ENCODE measurements around the gene PPFIBP1.
"Not testable (repeated sequence)": the region's sequence is repeated elsewhere in the genome, so short reads cannot be mapped to it uniquely, and the experiment has no call there.

The PPFIBP1 gene

DNA sequence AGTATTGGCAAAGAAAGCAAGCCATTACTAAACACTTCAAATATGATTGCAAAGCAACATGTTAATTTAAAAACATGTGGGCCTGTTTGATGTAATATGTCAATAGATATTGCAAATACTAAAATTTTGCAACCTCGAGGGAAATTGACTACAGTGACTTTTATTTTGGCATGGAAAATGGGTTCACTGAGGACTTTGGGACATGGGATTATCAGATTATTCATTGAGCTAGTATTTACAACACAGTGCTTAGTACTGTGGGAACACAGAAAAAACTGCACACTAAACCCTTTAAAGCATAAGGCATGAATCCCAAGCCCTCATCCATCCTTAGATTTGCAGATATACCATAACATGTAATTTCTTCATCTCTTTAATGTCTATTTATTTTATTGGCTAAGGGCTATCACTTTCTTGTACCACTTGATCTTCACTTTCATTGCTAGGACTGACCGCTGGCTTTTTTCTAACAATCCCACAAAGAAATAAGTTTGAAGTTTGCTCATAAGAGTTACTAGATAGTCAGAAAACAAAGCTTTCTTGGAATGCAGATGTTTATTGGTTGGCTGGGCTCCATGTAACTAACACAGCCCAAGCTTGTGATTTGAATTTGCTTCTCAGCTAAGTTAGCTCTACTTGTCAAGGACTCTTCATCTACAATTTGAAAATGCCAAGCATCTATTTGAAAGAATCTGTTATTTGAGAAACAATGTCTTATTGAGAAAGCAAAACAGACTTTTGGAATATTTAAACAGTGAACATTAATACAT, 48.7 kb downstream of the PPFIBP1 start:
- no peak for DNase-seq

DNA sequence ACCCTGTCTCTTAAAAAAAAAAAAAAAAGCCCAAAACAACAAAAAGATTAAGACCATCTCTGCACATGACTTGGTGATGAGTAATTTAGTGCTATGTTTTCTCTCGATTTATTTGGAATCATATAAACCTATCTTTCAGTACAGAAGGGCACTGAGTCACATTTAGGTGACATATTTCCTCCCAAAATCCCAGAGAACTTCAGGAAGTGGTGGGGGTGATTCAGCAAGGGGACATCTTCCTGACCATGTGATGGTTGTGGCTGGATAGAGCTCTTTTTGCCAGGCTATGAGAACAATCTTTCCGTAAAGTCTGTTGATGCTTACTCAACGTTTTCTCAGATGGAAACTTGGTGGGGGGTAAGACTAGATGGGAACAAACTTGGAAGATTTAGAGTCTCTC, 50.0 kb downstream of the PPFIBP1 start:
- peak; percentile 72 for DNase-seq

DNA sequence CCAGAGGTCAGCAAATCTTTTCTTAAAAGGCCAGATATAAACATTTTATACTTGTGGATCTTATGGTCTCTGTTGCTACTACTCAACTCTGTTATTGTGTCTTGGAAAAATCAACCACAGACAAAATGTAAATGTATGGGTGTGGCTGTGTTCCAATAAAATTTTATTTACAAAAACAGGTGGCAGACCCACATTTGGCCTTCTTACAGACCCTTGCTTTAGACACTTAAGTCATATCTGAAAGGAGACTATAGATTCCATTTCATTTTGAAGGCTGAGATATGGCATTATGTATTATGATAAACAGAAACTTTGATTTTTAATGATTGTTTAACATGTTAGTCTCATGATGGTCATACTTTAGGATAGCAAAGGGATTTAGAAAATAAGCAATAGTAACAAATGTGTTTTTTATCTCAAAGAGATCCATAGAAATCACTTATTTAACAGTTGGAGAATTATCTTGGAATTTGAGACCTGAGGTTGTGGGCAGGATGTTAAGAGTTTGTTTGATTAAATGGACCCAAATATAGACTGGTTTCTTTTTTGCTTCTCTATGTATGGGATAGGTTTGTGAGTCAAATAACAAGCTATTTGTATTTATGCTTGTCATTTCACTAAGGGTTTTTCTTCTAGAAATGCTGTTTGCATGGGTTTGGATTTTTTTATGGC, 51.2 kb downstream of the PPFIBP1 start:
- DNase-seq: no peak

DNA sequence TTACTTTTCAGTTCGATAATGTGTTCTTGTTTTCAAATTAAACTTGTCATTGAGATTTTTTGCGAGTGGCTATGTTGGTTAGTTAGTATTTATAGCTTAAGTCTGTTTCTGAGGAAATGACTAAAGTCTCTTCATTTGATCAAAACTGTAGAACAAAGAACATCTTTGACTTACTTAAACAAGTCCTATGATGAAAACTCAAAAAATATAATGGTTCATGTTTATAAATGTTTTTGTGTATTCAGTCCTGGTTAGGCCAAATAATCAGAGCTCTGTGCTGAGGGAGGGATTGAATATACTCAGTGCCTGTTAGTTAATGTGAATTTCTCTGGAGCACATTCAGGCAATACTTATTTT, 51.7 kb downstream of the PPFIBP1 start:
- no peak for DNase-seq

DNA sequence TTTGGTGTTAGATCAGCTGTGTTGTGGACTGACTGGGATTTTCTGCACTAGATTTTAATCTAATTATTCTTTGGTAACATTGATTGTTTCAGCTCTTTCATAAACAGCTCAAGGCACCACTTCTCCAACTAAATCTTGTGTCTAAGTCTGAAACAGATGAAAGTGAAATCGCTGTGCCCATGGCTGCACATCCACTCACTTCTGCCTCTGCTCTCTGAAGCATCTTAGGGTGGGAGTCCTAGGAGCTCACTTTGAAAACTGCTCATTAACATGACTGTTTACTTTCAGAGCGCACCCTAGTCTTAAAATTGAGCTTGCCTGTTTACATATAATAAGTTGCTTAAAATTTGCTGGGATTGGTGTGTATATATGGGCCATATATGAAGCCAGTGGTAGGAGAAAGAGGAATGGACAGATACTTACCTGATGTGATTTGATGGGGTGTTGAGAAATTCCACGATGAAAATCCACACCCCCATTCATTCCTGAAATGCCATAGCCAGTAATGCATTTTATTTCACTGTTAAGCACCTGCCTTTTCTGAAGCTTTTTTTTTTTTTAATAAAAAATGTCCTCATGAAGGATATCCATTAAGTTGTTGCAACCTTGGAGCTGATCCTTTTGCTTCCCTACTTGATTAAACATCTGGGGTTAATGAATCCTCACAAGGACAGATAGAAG, 52.8 kb downstream of the PPFIBP1 start:
- no peak for DNase-seq

DNA sequence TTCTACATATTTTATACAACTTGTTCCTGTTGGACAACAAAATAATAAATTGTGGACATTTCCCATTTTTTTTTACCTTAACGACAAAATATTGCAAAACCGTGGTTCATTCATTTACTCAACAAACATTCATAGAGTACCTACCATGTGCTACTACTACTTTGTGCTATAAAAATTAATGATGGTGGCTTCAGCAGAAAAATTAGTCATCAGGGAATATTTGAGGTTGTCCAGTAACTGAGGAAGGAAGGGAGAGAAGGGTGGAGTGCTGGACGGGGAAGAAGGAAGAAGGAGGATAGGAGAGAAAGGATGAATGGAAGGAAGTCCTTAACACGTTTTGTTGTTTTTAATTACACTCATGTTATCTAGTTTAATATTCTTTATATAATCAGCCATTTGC, 53.7 kb downstream of the PPFIBP1 start:
- no peak for DNase-seq

DNA sequence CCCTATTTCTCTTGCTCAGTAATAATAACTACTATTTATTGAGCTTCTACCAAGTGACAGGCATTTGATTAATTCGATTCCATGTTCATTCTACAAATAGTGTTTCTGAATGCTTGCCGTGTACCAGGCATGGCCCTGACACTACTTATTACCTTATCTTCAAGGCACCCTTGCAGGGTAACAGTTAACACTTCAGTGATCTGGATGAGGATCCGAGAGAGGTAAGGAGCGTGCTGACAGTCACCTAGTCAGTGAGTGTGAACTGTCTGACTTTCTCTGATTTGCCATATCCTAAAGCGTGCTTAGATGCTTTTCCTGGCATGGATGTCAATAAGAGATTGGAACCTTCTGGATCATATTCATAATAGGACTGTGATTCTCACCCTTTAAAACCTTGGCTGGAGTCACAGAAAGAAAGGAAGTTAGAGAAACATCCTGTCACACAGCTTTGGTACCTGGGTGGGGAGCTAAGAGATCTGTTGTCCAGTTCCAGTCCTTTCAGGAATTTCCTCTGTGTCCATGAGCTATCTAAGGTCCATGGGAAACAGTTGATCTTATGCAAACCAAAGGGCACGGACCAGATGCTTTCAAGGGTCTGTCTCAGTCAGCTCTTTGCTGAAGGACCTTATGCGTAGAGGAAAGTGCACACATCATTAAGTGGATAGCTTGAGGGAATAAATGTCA, 54.8 kb downstream of the PPFIBP1 start:
- DNase-seq: no peak

DNA sequence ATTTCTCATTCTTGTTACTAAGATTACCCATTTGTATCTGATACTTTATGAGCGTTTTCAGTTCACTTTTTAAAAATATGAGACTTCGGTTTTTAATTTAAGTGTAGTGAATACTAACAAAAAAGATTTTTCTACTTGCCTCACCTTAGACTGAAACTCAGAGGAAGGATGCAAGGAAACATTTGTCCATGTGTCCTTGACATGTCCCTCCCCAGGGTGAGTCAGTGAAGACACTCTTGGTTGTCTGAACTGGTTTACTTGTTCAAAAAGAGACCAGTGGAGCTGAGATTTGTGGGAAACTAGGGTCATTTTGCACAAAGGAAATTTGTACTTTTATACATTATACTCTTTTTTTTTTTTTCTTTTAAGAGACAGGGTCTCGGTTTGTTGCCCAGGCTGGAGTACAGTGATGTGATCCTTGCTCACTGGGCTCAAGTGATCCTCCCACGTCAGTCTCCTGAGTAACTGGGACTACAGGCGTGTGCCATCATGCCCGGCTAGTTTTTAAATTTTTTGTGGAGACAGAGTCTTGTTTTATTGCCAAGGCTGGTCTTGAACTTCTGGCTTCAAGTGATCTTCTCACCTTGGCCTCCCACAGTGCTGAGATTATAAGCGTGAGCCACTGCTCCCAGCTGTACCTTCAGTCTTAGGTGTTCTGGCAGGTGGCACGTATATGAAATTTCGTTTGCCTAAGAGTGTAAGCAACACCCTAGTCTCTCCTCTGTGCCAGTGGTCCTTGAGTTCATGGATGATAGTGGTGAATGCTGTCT, 56.7 kb downstream of the PPFIBP1 start:
- DNase-seq: no peak

DNA sequence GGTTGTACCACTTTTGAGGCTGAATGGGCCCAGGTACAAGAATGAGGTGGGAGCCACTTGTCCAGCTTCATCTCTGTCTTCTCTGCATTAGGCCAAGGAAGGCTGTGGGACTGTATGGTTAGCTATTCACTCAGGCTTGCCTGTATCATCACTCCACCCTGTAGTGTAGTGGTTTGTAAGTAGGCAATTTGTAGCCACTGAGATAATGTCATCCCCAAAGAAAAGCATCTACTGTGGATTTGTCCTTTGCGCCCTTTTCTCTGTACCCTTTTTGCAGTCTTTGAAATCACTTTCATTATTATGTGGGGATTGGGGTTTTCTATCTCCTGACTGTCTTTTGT, 57.3 kb downstream of the PPFIBP1 start:
- not testable (repeated sequence) for DNase-seq

DNA sequence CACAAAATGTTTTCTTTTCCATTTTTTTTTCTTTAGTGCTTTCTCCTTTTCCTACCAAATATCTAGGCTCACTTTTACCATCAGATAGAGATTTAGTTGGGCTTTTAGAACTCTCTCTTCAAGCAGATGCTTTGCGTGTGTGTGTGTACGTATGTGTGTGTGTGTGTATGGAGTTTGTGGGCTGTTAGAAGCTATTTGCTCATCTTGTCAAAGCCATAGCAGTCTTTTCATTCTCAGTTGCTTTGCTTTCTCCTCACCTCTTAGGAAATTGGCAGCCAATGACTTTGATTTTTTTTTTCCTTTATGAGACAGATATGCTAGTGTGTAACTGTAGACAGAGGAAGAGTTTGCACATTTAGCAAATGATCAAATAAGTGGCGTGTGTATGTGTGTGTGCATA, 57.8 kb downstream of the PPFIBP1 start:
- not testable (repeated sequence) for DNase-seq

DNA sequence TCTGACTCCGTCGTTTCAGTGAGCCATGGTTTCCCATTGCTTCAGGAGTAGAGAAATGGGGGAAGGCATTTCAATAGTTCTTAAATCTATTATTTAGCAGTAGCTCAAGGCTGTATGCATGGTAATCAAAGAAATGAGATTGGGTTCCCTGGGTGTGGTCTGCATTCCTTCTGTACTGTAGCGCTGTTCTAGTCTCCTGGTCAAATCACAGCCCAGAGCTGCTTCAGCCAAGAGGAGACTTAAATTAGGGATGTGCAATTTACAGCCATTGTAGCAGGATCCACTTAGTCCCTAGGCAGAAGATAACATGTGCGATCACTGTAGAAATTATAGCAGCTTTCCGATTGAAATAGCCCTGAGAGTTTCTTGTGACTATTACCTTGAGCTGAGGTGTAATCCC, 58.4 kb downstream of the PPFIBP1 start:
- not testable (repeated sequence) for DNase-seq

DNA sequence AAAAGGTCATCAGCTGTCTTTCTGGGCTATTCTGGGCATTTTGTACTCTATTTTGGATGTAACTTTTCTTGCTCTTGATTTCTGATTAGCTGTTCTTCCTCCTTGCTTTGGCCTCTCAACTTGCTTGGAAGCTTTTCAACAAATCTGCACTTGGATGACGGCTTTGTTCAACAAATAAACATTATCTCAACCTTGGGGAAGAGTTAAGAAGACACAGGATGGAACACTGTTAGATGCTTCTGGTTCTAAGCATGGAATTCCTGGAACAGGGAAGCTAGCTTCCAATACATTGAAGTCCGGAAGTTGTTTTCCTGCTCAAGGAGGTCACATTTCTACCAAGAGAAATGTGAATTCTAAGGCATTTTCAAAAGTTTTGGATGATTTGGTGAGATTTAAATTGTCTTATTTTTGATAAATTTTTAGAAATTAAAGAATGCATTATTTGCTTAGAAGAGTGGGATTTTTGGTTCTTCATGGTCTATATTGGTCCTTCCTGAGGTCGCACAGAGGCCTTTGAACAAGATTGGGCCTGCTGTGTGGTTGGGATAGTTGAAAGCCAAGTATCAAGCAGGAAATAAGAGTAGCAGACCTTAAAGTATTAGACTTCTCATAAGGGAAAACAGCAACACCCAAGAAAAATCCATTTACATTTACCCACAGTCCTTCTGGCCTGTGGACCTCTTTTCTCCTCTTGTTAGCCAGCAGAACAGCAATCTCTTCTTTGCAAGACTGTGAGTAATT, 59.2 kb downstream of the PPFIBP1 start:
- no peak for DNase-seq

DNA sequence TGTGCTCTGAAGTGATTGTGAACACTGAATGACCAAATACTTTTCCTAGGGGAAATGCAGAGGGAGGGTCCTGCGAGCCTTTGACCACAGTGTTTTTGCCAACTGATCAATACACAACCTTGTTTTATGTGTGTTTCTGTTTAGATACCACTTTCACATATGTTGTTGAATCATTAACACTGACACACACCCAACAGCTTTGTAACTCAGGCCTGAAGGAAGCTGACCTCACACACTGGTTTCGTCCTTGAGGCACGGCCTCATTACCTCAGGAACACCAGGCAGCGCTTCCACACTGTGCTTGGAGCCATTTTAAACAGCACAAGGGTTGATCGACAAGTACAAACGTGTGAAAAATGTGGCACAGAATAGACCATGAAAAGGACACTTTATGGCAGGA, 60.0 kb downstream of the PPFIBP1 start:
- DNase-seq: no peak

DNA sequence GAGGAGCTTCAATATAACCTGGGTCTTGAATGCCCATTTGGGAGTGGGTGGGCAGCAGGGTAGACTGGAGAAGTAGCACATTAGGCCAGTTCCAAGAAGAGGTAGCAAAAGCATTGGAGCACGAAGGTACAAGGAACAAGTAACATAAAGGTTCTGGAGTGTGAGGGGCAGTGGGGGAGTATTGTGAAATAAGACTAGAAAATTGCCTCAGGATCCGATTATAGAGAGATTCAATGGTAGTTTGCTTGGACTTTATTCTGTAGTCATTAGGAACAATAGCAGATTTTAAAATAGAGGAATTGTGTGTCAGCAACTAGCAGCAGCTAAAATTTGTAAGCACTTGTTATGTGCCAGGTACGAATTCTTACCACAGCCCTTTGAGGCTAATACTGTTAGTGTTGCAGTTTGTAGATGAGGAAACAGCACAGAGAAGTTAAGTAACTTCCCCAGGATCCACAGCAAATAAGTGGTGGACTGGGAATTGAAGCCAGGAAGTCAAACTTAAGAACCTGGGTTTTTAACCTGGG, 61.8 kb downstream of the PPFIBP1 start:
- no peak for DNase-seq

DNA sequence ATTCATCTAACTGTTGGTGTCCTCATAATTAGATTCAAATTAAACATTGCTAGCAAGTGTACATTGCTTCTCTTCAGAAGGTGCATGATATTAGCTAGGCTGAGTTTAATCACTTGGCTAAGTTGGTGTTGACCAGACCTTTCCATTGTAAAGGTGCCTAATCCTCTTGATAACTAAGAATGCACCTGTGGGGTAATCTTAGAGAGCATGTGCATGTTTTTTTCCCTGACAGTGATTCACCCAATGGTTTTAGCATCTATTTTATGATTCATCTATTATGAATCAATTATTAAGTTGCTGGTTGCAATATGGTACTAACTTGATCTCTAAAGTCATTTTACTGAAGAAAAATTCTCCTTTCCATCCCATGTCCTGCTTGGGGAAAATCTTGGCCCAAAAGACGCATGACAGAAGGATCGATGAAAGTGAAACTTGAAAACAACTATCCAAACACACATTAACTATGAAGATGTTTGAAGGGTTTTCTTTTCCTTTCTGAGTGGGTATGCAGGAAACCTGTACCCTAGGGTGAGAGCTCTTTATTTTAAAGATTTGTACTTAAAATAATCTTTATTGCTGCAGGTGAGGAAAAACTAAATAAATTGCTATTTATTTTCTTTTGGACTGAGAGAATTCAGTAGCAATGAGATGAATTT, 64.2 kb downstream of the PPFIBP1 start:
- not testable (repeated sequence) for DNase-seq

DNA sequence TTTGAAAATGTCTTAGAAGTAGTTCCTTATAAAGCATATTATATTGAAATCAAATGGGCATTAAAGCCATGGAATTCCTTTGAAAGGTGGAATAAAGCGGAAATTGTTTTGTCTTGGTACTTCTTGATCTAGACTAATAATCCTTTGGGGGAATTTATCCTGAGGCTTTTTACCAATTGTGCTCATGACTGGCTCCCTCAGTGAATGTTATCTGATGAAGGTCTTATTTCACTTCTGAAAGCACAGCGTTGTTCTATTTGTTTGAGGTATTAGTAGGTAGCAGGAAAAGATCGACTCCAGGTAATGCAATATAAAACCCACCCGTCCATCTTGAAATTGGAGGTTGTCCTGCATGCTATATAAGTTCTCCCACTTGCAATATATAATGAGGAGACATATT, 64.8 kb downstream of the PPFIBP1 start:
- no peak for DNase-seq

DNA sequence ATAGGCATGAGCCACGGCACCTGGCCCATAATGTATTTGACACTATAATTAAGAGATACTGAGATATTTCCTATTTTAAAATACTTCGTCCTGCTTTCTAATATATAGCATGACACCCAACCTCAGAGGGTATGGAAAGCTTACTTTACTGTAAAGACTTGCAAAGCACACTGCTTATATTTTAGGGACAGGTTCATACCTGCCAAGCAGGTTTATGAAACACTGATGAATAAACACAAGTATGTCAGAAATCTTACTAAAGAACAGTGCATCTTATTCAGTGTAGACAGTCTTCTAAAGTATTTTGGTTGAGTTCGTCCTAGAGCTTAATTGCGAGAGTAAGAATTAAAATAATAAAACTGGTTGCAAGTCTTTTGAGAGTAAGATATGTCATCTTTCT, 65.4 kb downstream of the PPFIBP1 start:
- DNase-seq: no peak

DNA sequence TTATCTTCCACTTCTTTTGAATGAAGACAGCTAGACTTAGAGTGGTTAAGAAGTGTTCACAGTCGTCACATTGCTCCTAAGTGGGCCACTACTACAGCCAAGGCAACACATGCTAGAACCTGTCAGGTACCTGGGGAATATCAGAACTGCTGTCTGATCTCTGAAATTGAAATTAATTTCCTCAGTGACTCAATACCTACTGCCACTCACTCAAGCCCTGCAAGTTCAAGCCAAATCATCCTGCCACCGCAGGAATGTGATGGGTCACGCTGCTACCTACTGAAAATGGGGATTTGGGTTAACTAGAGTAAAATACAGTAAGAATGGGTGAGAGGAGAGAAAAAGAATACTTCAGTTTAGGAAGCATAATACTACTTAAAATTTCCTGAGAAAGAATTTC, 67.7 kb downstream of the PPFIBP1 start:
- DNase-seq: not testable (repeated sequence)

DNA sequence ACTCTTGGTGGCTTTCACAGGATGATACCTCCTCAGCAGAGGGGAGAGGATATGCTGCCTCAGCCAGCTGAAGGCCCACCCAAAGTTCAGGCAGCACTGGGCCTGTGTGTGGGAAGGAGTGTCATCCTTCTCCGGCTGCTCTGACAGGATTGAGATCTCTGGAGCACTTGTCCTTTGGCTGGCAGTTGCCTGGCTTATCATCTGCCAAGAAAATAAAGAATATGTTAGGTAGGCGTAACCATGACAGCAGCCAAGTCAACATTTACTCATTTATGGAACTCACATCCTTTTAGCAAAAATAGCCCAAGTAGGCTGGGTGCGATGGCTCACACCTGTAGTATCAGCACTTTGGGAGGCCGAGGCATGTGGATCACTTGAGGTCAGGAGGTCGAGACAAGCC, 68.5 kb downstream of the PPFIBP1 start:
- DNase-seq: no peak

DNA sequence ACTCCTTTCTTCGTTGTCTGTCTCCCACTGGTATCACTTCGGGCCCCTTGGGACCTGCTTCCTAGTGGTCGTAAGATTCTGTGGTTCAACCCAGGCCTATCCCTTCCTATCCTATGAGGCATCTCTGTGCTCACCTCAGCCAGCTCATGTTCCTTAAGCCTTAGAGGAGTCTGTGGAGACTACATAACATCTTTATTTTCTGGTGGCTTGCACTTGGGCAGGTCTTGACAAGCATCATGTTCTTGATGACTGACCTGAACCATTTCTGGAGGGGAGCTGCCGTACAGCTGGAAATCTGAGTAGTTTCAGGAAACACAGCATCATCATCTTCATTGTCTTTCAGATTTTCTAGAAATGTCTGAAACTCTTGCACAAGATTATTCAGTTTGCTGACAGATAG, 69.3 kb downstream of the PPFIBP1 start:
- no peak for DNase-seq

DNA sequence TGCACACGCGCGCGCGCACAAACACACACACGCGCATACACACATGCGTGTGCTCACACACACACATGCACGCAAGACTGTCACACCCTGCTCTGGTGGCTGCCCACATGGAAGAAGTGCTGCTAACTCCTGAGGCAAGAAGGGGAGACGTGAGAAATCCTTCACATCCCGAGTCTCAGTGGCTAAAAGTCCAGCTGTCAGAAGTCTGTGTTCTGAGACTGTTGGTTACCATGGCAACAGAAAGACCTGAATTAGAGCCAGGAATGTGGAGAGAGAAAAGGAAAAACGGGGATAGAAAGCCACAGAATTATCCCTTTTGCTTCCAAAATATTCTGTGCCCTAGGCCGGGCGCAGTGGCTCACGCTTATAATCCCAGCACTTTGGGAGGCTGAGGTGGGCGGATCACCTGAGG, 71.2 kb downstream of the PPFIBP1 start:
- no peak for DNase-seq

All from T1000 (cell line).